WTC11 (cell line): ENCODE measurements around the gene BMPER. TPM values are rescaled to one million over a fixed set of nuclear protein-coding genes. Genes with fewer than 3 reads are reported as not detected.

Source experiments
- ATAC-seq: fragments of 200-7000 bp; cut with Tn5 transposase; 2 replicates; pipeline ENCODE4 v1.10.0; 2021; ENCODE audit warnings: mild to moderate bottlenecking, moderate library complexity
- CTCF ChIA-PET: fragments of 300-600 bp; sonication (Branson Sonifier 250); formaldehyde crosslinking; loops from one replicate; lab custom pipeline; 2021; ENCODE audit warnings: antibody characterized with exemption; lab: Charles Lee
- POLR2A ChIA-PET: fragments of 350-600 bp; sonication (Branson Sonifier 250); formaldehyde crosslinking; loops from one replicate; lab custom pipeline; 2021; ENCODE audit warnings: antibody characterized with exemption; lab: Charles Lee
- DNase-seq: peaks from one replicate; pipeline ENCODE4 v3.0.0; 2021; ENCODE audit warnings: low spot score
- H3K27ac Mint-ChIP-seq: 2 replicates; pipeline ENCODE4 v1.8.0; 2021; ENCODE audit warnings: mixed read lengths
- H3K27me3 Mint-ChIP-seq: 2 replicates; pipeline ENCODE4 v1.8.0; 2021; ENCODE audit warnings: low read depth, mild to moderate bottlenecking, moderate library complexity, mixed read lengths
- H3K36me3 Mint-ChIP-seq: 2 replicates; pipeline ENCODE4 v1.8.0; 2021; ENCODE audit warnings: mixed read lengths
- H3K4me1 Mint-ChIP-seq: 2 replicates; pipeline ENCODE4 v1.8.0; 2022; ENCODE audit warnings: mixed read lengths
- H3K4me3 Mint-ChIP-seq: 2 replicates; pipeline ENCODE4 v1.8.0; 2021; ENCODE audit warnings: mild to moderate bottlenecking, moderate library complexity, mixed read lengths
- H3K9me3 Mint-ChIP-seq: 2 replicates; pipeline ENCODE4 v1.8.0; 2021; ENCODE audit warnings: mixed read lengths
- ATF2 ChIP-seq: sonication (generic); formaldehyde crosslinking; IDR thresholded peaks from 2 replicates; pipeline ENCODE4 v1.8.1; 2022; ENCODE audit warnings: low read depth, missing genetic modification reagents, borderline replicate concordance
- EMX1 ChIP-seq: fragments of 250-450 bp; sonication (Bioruptor Pico); IDR thresholded peaks from 2 replicates; pipeline ENCODE4 v1.8.0; 2021; ENCODE audit warnings: mild to moderate bottlenecking
- FOXJ3 ChIP-seq: sonication (generic); formaldehyde crosslinking; IDR thresholded peaks from 2 replicates; pipeline ENCODE4 v1.9.0; 2021; ENCODE audit warnings: missing genetic modification reagents, mild to moderate bottlenecking, borderline replicate concordance
- MLX ChIP-seq: sonication (generic); formaldehyde crosslinking; IDR thresholded peaks from 2 replicates; pipeline ENCODE4 v1.8.1; 2023; ENCODE audit warnings: mild to moderate bottlenecking, missing genetic modification reagents, moderate library complexity
- NFATC4 ChIP-seq: fragments of 250-450 bp; sonication (Bioruptor Pico); IDR thresholded peaks from 2 replicates; pipeline ENCODE4 v1.9.0; 2021; ENCODE audit warnings: mild to moderate bottlenecking
- OVOL2 ChIP-seq: fragments of 250-450 bp; sonication (Bioruptor Pico); IDR thresholded peaks from 2 replicates; pipeline ENCODE4 v1.9.0; 2021; ENCODE audit warnings: mild to moderate bottlenecking, borderline replicate concordance
- PRRX2 ChIP-seq: fragments of 250-450 bp; sonication (Bioruptor Pico); IDR thresholded peaks from 2 replicates; pipeline ENCODE4 v1.8.0; 2021; ENCODE audit warnings: mild to moderate bottlenecking
- RELA ChIP-seq: sonication (generic); formaldehyde crosslinking; IDR thresholded peaks from 2 replicates; pipeline ENCODE4 v1.8.1; 2022; ENCODE audit warnings: missing genetic modification reagents, mild to moderate bottlenecking, borderline replicate concordance
- STAT6 ChIP-seq: sonication (generic); formaldehyde crosslinking; conservative IDR thresholded peaks from 2 replicates; pipeline ENCODE4 v1.8.1; 2023; ENCODE audit warnings: mild to moderate bottlenecking, low read depth, missing genetic modification reagents, moderate library complexity
- TCF7 ChIP-seq: sonication (generic); formaldehyde crosslinking; IDR thresholded peaks from 2 replicates; pipeline ENCODE4 v1.8.0; 2022; ENCODE audit warnings: mild to moderate bottlenecking, low read depth, missing genetic modification reagents, moderate library complexity
- ZBTB21 ChIP-seq: sonication (generic); formaldehyde crosslinking; IDR thresholded peaks from 2 replicates; pipeline ENCODE4 v1.8.1; 2023; ENCODE audit warnings: mild to moderate bottlenecking, missing genetic modification reagents, borderline replicate concordance
- ZNF263 ChIP-seq: sonication (generic); formaldehyde crosslinking; IDR thresholded peaks from 2 replicates; pipeline ENCODE4 v1.8.1; 2022; ENCODE audit warnings: low read depth, mild to moderate bottlenecking, moderate library complexity, missing genetic modification reagents
- ZNF512 ChIP-seq: sonication (generic); formaldehyde crosslinking; IDR thresholded peaks from 2 replicates; pipeline ENCODE4 v1.8.1; 2022; ENCODE audit warnings: missing genetic modification reagents, borderline replicate concordance
- total RNA-seq: library from RNA; stranded (reverse); gene quantifications from 3 replicates; pipeline ENCODE4 v1.2.3, GENCODE V29; 2021
- TF ChIP-seq, protein P1 (sequence below): fragments of 250-450 bp; sonication (Bioruptor Pico); IDR thresholded peaks from 2 replicates; pipeline ENCODE4 v1.9.0; 2021; ENCODE audit warnings: moderate library complexity, mild to moderate bottlenecking, inconsistent platforms, borderline replicate concordance

BMPER gene
- total RNA-seq, 1 experiment from 2014 or later = 1.9 TPM

DNA sequence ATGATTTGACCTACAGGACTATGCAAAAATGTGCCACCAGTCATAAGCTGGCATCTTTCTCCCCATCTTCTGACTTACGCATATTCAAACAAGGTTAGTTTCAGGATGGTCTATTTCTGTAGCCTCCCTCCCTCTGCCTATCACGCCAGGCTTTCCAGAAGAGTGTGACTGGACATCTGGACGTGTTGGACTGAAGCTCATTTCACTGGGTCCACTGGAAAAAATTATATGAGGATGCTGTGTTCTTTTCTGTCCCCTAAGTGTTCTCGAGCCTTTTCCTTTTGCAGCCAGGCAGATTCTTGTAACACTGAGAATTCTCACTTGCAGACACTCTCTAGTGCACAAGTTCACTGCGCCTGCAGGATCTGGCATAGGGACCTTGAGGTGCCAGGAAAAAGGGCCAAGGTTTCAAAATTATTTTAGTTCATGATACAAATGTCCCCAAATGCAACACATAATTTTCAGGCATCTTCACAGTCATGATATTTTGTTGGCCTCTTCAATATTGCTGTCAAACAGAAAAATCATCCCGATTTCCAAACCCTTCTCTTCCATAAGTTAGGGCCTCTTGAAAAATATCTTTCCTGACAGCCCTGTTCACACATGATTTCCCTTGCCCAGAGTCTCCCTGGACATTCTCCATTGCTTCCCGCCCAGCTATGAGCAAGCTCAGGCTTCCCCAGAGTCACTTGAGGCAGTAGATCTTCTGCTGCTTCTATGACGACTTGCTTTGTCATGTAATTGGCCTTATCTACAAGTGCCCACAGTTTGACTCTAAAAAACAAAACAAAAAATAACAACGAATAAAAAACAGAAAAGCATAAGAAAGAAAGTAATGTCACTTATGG lies 170.4 kb downstream of the BMPER start (continued):
- TF ChIP-seq ZNF512 (CRISPR knock-in tag) (no peak), ZBTB21 (CRISPR knock-in tag) (no peak), STAT6 (CRISPR knock-in tag) (no peak), TCF7 (CRISPR knock-in tag) (no peak), EMX1 (no peak), NFATC4 (CRISPR knock-in tag) (no peak)

DNA sequence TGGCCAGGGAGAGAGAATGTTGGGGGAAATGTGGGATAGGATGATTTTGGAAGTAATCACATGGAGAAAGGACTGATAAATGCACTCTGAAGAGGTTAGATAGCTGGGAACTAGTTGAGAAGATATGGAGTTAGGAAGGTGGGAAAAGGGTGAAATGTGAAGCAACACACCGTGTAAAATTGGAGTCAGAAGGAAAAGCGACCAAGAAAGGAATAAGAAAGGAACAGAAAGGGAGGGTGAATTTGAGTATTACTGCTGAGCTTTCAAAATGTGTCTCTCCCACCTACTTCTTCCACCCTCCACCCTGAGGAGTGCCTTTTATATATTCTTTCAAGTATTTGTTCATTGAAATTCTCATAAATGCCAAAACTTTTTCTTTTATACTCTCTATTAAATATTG lies 171.8 kb downstream of the BMPER start:
- no peak for DNase-seq
- ATAC-seq = no peak
- POLR2A ChIA-PET = no interaction called here
- Mint-ChIP-seq H3K4me1 (peaks cover 22% of the 10 kb centered on the region), H3K27ac (no peak overlapping the region), H3K36me3 (no peaks in the 10 kb centered on the region), H3K4me3 (no peak overlapping the region), H3K9me3 (peaks cover 7% of the 10 kb centered on the region), H3K27me3 (no peaks in the 10 kb centered on the region)
- CTCF ChIA-PET = interaction anchor here (1.1 to 3.6 kb wide), 2 partner anchors 11 to 95 kb away, joined by 3 to 15 read pairs; no protein-coding TSS in a partner anchor
- TF ChIP-seq PRRX2 (CRISPR knock-in tag) (no peak), MLX (no peak), ATF2 (CRISPR knock-in tag) (no peak), ZNF263 (CRISPR knock-in tag) (no peak), FOXJ3 (CRISPR knock-in tag) (no peak)
- TF ChIP-seq, protein P1, sequence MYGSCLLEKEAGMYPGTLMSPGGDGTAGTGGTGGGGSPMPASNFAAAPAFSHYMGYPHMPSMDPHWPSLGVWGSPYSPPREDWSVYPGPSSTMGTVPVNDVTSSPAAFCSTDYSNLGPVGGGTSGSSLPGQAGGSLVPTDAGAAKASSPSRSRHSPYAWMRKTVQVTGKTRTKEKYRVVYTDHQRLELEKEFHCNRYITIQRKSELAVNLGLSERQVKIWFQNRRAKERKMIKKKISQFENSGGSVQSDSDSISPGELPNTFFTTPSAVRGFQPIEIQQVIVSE (CRISPR knock-in tag) = no peak

- no peak for DNase-seq
- TF ChIP-seq RELA (0 out of 2 replicates have a peak, but pooled peaks have one; percentile 20), ZBTB21 (CRISPR knock-in tag) (no peak), OVOL2 (CRISPR knock-in tag) (no peak), TCF7 (CRISPR knock-in tag) (no peak)
- Mint-ChIP-seq H3K27me3 (no peaks in the 10 kb centered on the region), H3K9me3 (no peaks in the 10 kb centered on the region), H3K27ac (no peak overlapping the region), H3K4me3 (no peak overlapping the region), H3K36me3 (no peaks in the 10 kb centered on the region), H3K4me1 (peaks cover 22% of the 10 kb centered on the region)
- ATAC-seq = no peak
- POLR2A ChIA-PET = no interaction called here
- CTCF ChIA-PET = interaction anchor here (1.6 to 3.8 kb wide), 3 partner anchors 9 to 146 kb away, joined by 3 to 15 read pairs (median 13); no protein-coding TSS in a partner anchor
Measured at GRCh38 chr7:34078864-34079263, 173.5 kb downstream of the BMPER start.
